Measurements from ENCODE around the gene B4GAT1.

DNA sequence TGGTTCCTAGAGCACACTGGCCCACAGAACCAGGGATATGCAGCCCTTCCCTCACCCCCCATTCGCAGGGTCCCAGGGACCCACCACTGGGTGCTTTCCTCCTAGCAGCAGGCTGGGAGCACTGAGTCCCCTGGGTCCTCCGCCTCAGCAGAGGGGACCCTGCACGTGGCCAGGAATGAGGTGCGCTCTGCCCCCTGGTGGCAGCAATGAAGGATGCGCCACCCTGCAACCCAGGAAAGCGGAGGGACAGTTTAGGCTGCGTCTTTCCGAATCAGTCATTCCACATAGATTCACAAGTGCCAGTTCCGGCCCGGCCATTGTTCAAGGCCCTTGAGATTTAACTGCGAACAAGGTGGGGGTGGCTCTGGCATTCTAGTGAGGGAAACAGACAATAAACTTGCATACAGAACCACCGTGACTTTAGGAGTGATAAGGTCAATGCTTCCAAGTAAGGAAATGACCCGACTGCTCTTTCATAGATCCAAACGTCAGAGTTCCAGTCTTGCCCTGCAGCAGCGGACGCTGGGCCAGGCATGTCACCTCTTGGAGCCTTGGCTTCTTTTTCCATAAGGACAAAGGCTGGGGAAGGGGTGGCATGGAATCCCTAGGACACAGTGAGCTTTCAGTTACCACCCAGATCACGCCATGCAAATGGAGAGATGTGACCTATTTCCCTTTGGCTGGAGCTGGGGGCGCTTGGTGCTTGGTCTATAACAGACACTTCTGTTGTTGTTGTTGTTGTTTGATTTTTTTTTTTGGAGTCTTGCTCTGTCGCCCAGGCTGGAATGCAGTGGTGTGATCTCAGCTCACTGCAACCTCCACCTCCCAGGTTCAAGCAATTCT is 18.9 kb downstream of the B4GAT1 start:
- peak; percentile 100 for TF ChIP-seq CTCF (conservative IDR thresholded peaks at IDR 0.05; ENCODE audit: low read depth, low read length)
- TF ChIP-seq EZH2 (IDR thresholded peaks at IDR 0.05; ENCODE audit: borderline replicate concordance, low read depth, low read length, poor library complexity, severe bottlenecking): no peak

All from A673 (cell line).